ENCODE results near the gene RNF130.

Gene RNF130

GRCh38 chr5:180098526-180098925, 27.0 kb upstream of the RNF130 start (continued):
- TF ChIP-seq BCL6B (tag by site-specific recombination; IDR thresholded peaks at IDR 0.05), result no peak

GRCh38 chr5:180097926-180098325, 26.4 kb upstream of the RNF130 start:
- no peak overlapping the region for H3K27ac ChIP-seq (ENCODE audit: extremely low read depth, low read depth, low read length)
- no peak overlapping the region for H3K4me3 ChIP-seq (ENCODE audit: low read depth, low read length)
- POLR2A ChIA-PET, result interaction anchor here (0.6 kb wide), 1 partner anchor 439 kb away, joined by 5 read pairs; no protein-coding TSS in a partner anchor
- no peaks in the 10 kb centered on the region for H3K4me1 ChIP-seq (ENCODE audit: control insufficient read depth, insufficient read depth, low read length)
- no peaks in the 10 kb centered on the region for H3K9me3 ChIP-seq (ENCODE audit: control insufficient read depth, insufficient read depth, low read depth, low read length)
- TF ChIP-seq HOXC10 (CRISPR knock-in tag; IDR thresholded peaks at IDR 0.05), result no peak
- no peak for TF ChIP-seq AEBP2 (tag by site-specific recombination; IDR thresholded peaks at IDR 0.05; ENCODE audit: borderline replicate concordance)
- TF ChIP-seq ZNF211 (tag by site-specific recombination; IDR thresholded peaks at IDR 0.05; ENCODE audit: low read depth), result no peak
- TF ChIP-seq ZNF558 (tag by site-specific recombination; IDR thresholded peaks at IDR 0.05), result no peak
- TF ChIP-seq ZNF747 (tag by site-specific recombination; IDR thresholded peaks at IDR 0.05), result no peak
- TF ChIP-seq, protein P1, sequence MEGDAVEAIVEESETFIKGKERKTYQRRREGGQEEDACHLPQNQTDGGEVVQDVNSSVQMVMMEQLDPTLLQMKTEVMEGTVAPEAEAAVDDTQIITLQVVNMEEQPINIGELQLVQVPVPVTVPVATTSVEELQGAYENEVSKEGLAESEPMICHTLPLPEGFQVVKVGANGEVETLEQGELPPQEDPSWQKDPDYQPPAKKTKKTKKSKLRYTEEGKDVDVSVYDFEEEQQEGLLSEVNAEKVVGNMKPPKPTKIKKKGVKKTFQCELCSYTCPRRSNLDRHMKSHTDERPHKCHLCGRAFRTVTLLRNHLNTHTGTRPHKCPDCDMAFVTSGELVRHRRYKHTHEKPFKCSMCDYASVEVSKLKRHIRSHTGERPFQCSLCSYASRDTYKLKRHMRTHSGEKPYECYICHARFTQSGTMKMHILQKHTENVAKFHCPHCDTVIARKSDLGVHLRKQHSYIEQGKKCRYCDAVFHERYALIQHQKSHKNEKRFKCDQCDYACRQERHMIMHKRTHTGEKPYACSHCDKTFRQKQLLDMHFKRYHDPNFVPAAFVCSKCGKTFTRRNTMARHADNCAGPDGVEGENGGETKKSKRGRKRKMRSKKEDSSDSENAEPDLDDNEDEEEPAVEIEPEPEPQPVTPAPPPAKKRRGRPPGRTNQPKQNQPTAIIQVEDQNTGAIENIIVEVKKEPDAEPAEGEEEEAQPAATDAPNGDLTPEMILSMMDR (tag by site-specific recombination; IDR thresholded peaks at IDR 0.05), result no peak
- TF ChIP-seq, protein P2, sequence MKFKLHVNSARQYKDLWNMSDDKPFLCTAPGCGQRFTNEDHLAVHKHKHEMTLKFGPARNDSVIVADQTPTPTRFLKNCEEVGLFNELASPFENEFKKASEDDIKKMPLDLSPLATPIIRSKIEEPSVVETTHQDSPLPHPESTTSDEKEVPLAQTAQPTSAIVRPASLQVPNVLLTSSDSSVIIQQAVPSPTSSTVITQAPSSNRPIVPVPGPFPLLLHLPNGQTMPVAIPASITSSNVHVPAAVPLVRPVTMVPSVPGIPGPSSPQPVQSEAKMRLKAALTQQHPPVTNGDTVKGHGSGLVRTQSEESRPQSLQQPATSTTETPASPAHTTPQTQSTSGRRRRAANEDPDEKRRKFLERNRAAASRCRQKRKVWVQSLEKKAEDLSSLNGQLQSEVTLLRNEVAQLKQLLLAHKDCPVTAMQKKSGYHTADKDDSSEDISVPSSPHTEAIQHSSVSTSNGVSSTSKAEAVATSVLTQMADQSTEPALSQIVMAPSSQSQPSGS (tag by site-specific recombination; IDR thresholded peaks at IDR 0.05; ENCODE audit: low read depth), result no peak
- TF ChIP-seq ZNF530 (tag by site-specific recombination; IDR thresholded peaks at IDR 0.05; ENCODE audit: low read depth), result no peak
- CTCF ChIA-PET, result no interaction called here
- no peaks in the 10 kb centered on the region for H3K36me3 ChIP-seq (ENCODE audit: control insufficient read depth in 2 of 2, insufficient read depth in 1 of 2, low read length in 2 of 2)

GRCh38 chr5:180097163-180097894, 25.8 kb upstream of the RNF130 start:
- Histone ChIP-seq H3K9me3 (ENCODE audit: control insufficient read depth, insufficient read depth, low read depth, low read length) (no peaks in the 10 kb centered on the region), H3K36me3 (ENCODE audit: control insufficient read depth in 2 of 2, insufficient read depth in 1 of 2, low read length in 2 of 2) (no peaks in the 10 kb centered on the region), H3K4me3 (ENCODE audit: low read depth, low read length) (no peak overlapping the region), H3K27ac (ENCODE audit: extremely low read depth, low read depth, low read length) (no peak overlapping the region), H3K4me1 (ENCODE audit: control insufficient read depth, insufficient read depth, low read length) (no peaks in the 10 kb centered on the region)
- POLR2A ChIA-PET, result no interaction called here
- CTCF ChIA-PET, result interaction anchor here (0.8 kb wide), 1 partner anchor 17 kb away, joined by 3 read pairs; no protein-coding TSS in a partner anchor
- TF ChIP-seq ZNF701 (tag by site-specific recombination; IDR thresholded peaks at IDR 0.05) (no peak), ZNF335 (tag by site-specific recombination; conservative IDR thresholded peaks at IDR 0.05) (no peak), ZNF341 (tag by site-specific recombination; IDR thresholded peaks at IDR 0.05; ENCODE audit: low read depth) (no peak), ZNF146 (tag by site-specific recombination; IDR thresholded peaks at IDR 0.05) (no peak), GFI1B (tag by site-specific recombination; IDR thresholded peaks at IDR 0.05) (no peak), HOXA7 (CRISPR knock-in tag; IDR thresholded peaks at IDR 0.05; ENCODE audit: borderline replicate concordance) (no peak), ZNF521 (tag by site-specific recombination; IDR thresholded peaks at IDR 0.05) (no peak), ZNF394 (tag by site-specific recombination; IDR thresholded peaks at IDR 0.05; ENCODE audit: borderline replicate concordance) (no peak), GLI4 (tag by site-specific recombination; IDR thresholded peaks at IDR 0.05) (no peak), ZNF280D (tag by site-specific recombination; IDR thresholded peaks at IDR 0.05) (no peak), ZNF585B (tag by site-specific recombination; IDR thresholded peaks at IDR 0.05) (no peak), ZBTB20 (tag by site-specific recombination; IDR thresholded peaks at IDR 0.05) (no peak), RBAK (tag by site-specific recombination; IDR thresholded peaks at IDR 0.05) (no peak)

All from HEK293 (cell line).